LNCaP clone FGC (cell line): ENCODE measurements around the gene FBXO22.

Source experiments
- DNase-seq: peaks from one replicate; pipeline ENCODE4 v3.0.0-alpha.2; 2011; ENCODE audit warnings: low read depth
- H3K4me3 ChIP-seq: 2 replicates; pipeline ENCODE4 v1.5.1; 2011; ENCODE audit warnings: mild to moderate bottlenecking, low read depth, low read length, control low read depth
- TF ChIP-seq, protein P1 (sequence below): IDR thresholded peaks from 2 replicates; pipeline ENCODE4 v1.5.1; 2012; ENCODE audit warnings: mild to moderate bottlenecking; ENCODE audit not compliant: control insufficient read depth, insufficient read depth; ENCODE audit errors: extremely low read depth

The FBXO22 gene

DNA sequence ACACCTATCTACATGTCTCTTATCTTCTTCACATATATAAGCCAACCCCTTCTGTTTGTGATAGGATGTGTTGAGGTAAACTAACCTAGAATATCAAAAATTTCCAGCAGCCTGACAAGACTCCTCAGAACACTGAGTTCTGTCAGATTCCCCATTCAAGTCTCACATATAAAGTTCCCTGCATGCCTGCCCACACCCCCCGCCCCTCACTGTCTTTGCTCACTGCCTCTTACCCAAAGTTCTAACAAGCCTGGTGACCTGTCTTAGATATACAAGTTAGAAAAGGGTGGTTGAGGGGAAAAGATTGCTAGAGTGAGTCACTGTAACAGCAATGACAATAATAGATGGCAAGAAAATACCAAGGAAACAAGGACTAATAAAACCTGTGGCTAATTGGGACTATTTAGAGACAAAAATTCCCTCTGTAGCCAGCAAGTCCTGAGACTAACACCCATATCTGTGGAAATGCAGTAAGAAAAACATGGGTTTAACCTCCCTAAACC is 40.1 kb downstream of the FBXO22 start:
- H3K4me3 ChIP-seq: no peak overlapping the region
- no peak for DNase-seq
- TF ChIP-seq, protein P1, sequence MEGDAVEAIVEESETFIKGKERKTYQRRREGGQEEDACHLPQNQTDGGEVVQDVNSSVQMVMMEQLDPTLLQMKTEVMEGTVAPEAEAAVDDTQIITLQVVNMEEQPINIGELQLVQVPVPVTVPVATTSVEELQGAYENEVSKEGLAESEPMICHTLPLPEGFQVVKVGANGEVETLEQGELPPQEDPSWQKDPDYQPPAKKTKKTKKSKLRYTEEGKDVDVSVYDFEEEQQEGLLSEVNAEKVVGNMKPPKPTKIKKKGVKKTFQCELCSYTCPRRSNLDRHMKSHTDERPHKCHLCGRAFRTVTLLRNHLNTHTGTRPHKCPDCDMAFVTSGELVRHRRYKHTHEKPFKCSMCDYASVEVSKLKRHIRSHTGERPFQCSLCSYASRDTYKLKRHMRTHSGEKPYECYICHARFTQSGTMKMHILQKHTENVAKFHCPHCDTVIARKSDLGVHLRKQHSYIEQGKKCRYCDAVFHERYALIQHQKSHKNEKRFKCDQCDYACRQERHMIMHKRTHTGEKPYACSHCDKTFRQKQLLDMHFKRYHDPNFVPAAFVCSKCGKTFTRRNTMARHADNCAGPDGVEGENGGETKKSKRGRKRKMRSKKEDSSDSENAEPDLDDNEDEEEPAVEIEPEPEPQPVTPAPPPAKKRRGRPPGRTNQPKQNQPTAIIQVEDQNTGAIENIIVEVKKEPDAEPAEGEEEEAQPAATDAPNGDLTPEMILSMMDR: no peak

DNA sequence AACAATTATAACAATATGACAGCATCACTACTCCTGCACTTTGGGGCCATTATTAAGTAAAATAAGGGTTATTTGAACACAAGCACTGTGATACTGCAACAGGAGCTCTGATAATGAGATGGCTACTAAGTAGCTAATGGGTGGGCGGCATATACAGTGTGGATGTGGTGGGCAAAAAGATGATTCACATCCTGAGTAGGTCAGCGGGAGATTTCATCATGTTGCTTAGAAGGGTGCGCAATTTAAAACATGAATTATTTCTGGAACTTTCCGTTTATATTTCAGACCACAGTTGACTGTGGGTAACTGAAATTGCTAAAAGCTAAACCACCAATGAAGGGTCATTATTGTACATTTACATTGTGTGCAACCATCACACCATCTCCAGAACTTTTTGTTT is 42.3 kb downstream of the FBXO22 start:
- DNase-seq: no peak
- no peak overlapping the region for H3K4me3 ChIP-seq
- TF ChIP-seq, protein P1: no peak

DNA sequence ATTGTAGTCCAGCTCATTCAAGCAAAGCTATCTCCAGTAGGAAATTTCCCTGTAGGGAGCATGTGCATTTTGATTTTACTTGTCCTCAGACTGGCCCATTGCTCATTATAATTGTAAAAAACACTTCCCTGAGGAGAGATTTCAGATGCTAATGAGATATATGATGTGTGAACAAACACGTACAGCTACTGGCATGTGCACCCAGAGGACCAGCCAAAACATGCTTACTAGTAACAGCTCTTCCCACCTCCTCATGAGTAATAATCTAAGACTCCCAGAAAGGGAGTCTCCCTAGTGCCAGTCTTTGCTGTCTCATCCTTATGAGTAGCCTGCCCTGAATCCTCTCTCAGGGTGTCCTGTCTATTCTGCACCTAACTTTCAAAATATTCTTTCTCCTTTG is 43.4 kb downstream of the FBXO22 start:
- TF ChIP-seq, protein P1: no peak
- no peak for DNase-seq
- no peak overlapping the region for H3K4me3 ChIP-seq

DNA sequence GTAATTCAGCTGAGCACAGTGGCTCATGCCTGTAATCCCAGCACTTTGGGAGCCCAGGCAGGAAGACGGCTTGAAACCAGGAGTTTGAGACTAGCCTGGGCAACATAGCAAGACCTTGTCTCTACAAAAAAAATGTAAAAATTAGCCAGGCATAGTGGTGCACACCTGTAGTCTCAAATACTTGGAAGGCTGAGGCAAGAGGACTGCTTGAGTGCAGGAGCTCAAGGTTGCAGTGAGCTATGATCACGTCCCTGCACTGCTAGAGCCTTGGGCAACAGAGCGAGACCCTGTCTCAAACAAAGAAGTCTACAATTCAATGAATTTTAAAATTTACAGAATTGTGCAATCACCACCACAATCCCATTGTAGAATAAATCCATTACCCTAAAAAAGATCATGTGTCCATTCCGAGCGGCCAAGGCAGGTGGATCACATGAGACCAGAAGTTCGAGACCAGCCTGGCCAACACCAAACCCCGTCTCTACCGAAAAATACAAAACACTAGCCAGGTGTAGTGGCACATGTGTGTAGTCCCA is 45.2 kb downstream of the FBXO22 start:
- TF ChIP-seq, protein P1: no peak
- H3K4me3 ChIP-seq: no peak overlapping the region
- DNase-seq: no peak

DNA sequence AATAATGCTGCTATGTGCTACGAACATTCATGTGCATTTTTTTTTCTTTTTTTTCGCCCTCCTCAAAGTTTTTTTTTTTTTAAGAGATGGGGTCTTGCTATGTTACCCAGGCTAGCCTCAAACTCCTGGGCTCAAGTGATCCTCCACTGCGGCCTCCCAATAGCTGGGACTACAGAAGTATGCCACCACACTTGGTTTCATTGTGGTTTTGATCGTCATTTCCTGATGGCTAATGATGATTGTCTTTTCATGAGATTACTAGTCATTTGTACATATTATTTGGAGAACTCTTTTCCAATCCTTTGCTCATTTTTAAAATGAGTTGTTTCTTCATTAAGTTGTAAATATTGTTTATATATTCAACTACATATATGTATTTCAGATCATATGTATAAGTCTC is 48.8 kb downstream of the FBXO22 start:
- DNase-seq: no peak
- TF ChIP-seq, protein P1: no peak
- H3K4me3 ChIP-seq: no peak overlapping the region

DNA sequence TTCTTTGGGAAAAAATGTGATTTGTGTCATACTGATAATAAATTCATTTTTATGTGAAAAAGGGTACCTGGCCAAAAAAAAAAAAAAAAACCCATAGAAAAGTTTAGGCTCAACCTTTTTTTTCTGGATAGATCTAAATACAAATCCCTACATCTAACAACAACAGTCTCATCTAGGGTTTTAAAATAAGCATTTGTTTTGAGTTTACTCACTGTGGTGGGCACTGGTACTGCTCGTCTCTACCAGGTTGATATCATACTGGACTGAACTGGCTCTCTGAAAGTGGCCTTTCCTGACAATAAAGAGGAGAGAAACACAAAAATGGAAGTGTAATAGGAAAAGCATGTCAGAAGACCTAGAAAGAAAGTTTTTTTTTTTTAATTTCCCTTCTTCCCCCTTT is 52.0 kb downstream of the FBXO22 start:
- TF ChIP-seq, protein P1: no peak
- no peak overlapping the region for H3K4me3 ChIP-seq
- no peak for DNase-seq

DNA sequence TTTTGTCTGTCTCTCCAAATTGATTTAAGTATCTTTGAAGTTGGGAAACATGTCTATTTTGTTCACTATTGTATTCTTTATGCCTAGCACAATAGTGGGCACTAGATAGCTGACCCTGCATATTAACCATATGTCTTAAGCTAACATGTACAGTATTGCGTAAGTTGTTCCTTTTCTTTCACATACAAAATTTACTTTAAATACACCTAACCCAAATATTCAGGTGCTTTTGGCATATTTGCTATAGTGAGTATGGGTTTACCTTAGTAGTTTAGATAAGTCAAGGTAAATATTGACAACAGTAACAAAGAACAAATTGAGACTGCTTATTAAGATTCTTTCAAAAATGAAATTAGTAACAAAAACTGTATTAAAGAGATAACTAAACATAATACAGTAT is 57.7 kb downstream of the FBXO22 start:
- H3K4me3 ChIP-seq: no peak overlapping the region
- DNase-seq: peak; percentile 71
- TF ChIP-seq, protein P1: no peak
